Prostate gland (tissue), 2 donors: ENCODE results near the gene NEU1.

ENCODE experiments used
- POLR2A ChIP-seq: fragments of 450-650 bp; IDR thresholded peaks from one replicate; pipeline ENCODE4 v1.6.1; 2016; ENCODE audit warnings: antibody characterized with exemption, mild to moderate bottlenecking
- POLR2AphosphoS5 ChIP-seq: sonication (generic); formaldehyde crosslinking; IDR thresholded peaks from one replicate; pipeline ENCODE4 v1.6.1; 2017; ENCODE audit warnings: antibody characterized with exemption
- TF ChIP-seq, protein P1 (sequence below), 4 experiments: fragments of 200-600 bp in 2 of 4; fragments of 450-650 bp in 2 of 4; sonication (generic) in 2 of 4; IDR thresholded peaks; 1 replicate in 3 of 4; 2 replicates in 1 of 4; pipeline ENCODE4 v1.5.1; 2016 to 2019; ENCODE audit warnings: antibody characterized with exemption in 4 of 4, mild to moderate bottlenecking in 2 of 4, moderate library complexity in 2 of 4

DNA sequence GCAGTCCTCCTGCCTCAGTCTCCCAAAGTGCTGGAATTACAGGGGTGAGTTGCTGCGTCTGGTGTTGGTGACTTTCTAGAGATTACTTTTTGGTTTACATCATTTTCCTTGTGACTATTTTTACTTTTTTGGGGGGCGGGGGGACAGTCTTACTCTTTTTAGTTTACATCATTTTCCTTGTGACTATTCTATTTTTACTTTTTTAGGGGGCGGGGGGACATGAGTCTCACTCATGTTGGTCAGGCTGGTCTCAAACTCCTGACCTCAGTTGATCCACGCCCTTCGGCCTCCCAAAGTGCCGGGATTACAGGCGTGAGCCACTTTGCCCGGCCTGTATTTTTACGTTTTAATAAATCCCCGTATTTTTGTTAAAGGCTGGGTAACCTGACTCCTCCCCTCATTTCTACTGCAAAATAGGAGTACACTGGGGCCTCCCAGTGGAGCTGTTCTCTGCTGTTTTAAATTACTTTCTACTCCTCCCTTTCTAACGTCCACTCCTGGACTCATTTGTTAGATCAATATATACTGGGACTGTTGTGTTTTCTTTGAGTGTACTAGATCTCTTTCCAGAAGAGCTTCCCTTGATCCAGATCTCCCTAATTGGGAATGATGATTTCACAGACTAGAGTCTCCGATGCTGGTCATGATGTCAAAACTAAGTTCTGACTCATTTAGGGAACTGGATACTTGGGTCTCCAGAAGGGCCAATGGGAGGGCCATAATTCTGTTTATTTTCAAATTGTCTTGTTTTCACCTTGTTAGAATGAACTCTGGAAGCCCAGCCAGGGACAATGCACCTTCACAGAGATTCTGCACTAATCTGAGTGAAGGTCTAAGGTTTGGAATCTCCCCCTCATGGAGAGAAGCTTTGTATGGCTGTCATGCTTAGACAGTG, 25.9 kb downstream of the NEU1 start:
- TF ChIP-seq POLR2AphosphoS5, result no peak
- TF ChIP-seq, protein P1, sequence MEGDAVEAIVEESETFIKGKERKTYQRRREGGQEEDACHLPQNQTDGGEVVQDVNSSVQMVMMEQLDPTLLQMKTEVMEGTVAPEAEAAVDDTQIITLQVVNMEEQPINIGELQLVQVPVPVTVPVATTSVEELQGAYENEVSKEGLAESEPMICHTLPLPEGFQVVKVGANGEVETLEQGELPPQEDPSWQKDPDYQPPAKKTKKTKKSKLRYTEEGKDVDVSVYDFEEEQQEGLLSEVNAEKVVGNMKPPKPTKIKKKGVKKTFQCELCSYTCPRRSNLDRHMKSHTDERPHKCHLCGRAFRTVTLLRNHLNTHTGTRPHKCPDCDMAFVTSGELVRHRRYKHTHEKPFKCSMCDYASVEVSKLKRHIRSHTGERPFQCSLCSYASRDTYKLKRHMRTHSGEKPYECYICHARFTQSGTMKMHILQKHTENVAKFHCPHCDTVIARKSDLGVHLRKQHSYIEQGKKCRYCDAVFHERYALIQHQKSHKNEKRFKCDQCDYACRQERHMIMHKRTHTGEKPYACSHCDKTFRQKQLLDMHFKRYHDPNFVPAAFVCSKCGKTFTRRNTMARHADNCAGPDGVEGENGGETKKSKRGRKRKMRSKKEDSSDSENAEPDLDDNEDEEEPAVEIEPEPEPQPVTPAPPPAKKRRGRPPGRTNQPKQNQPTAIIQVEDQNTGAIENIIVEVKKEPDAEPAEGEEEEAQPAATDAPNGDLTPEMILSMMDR (IDR thresholded peaks at IDR 0.05), result peak in 1 of 4 experiments; percentile 19
- TF ChIP-seq POLR2A, result no peak
